Raji (cell line): Measurements from ENCODE around the gene PGBD4.

ENCODE experiments used
- POLR2A ChIP-seq: IDR thresholded peaks from 2 replicates; pipeline ENCODE4 v1.6.1; 2011; ENCODE audit warnings: low read depth, low read length, control low read depth; ENCODE audit not compliant: insufficient read depth

The PGBD4 gene

DNA sequence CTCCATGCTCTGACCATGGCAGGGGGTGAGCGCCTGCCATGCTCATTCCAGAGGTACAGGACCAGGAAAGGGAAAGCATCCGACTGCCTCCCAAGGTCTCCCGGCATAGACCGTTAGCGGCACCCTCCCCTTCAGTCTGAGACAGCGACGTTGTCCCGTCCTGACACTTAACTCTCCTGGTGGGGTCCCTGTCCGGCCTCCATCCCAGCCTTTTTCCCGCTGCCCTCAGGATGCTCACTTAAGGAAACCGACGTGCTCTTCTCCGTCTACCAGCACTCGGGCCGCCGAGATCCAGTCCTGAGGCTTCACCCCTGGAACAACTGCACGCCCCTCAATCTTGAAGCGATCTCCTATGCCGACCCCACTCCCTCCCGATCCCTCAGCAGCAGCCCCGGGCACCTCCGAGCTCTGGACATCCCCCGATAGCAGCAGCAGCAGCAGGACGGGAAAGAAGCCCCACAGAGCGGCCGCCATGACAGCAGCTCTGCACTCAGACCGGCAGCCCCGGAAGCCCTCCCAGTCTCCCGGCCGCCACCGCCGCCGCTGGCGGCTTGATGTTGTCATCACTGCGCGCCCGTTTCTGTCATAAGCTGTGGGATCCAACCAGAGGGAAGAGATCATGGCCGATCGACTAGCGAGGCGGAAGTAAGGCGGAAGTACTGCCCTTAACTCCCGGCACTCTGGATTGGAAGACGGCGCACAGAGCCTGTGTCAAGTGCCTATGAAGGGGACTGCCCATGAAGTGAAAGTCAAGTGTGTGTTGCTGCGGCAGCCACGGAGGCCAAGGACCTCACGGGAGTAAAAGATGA is at the start of gene PGBD4, which contains the start of gene EMC7:
PGBD4 (plus strand) TSS at position 718 of the 809 bp plus-strand sequence. CDS start 449 bp downstream, outside the sequence.
EMC7 (minus strand) TSS at position 497 of the 809 bp plus-strand sequence; CDS start at position 474, 23 bp downstream.
- peak; percentile 89 for TF ChIP-seq POLR2A

GRCh38 chr15:34054081-34054707 is 47.7 kb upstream of the PGBD4 start:
- no peak for TF ChIP-seq POLR2A

- no peak for TF ChIP-seq POLR2A
Measured at GRCh38 chr15:34055868-34056595, 45.9 kb upstream of the PGBD4 start.

- TF ChIP-seq POLR2A, result no peak
Measured at GRCh38 chr15:34056911-34057310, 45.0 kb upstream of the PGBD4 start.

GRCh38 chr15:34059476-34059875 is 42.4 kb upstream of the PGBD4 start:
- TF ChIP-seq POLR2A, result no peak

DNA sequence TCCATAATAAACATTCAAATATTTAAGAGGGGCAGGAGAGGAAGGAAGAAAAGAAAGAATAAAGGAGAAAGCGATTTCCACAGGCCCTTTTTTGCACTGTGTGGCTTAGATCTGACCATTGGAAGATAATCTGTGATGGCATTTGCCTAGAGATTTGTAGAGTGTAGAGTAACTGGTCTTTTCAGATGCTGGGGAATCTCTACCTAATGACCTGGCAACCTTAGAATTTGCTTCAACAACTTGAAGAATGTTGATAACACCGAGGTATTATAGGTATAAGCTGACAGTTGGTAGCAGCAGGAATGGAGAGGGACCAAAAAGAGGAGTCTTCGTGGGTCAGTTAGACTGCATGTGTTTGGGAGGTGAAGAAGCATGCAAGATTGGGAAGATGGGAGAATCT is 41.9 kb upstream of the PGBD4 start:
- TF ChIP-seq POLR2A, result no peak

DNA sequence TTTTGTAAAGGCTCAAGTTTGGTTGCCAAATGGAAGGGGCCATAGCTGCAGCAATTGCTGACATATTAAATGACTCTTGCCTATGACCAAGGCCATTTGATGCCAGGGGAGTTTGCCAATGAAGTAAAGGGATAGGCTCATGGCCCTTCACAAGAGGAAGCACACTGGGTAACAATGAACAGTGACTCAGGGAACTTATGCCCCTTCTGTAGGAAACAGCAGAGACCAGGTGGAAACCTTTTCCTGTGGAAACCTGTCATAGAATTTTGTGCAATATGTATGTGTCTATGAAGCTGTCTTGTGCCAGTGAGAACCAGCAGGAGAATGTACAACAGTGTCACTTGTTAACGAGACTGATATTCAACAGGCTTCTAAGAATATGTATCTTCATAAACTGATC is 37.4 kb upstream of the PGBD4 start:
- TF ChIP-seq POLR2A, result no peak

DNA sequence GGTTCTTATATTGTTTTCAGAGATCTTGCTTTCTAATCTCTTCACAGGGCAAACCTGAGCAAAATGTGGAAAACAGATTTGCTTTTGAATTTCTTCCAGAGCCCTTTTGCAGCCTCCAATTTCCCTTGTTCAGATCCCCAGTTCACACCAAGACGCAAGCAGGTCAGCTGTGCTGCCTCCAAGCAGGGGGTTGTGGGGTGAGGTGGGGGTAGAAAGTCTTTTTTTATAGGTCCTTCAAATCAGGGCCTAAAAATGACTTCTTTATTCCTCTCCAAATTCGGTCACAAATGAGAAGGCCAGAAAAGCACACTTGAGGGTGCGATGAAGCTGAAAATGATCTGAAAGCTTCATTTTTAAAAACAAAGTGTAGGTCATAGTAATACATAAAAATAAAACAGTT is 36.6 kb upstream of the PGBD4 start:
- no peak for TF ChIP-seq POLR2A

DNA sequence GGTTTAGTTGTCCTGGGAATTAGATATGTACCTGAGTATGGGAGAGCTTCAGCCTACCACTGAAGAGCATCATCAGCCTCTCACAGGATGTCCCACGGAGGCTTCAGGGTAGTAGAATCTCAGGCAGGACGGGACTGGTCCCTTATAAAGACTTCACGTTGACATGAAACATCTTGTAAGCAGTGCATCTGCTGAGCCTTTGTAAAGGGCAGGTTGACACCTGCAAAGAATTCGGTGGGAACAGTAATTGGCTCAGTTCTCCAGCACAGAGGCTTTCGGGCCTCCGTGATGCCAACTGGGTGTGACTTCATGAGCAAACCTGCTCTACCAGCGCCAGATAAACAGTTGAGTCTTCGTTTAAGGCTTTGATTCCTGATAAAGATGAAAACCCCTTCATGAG is 35.9 kb upstream of the PGBD4 start:
- TF ChIP-seq POLR2A, result no peak

GRCh38 chr15:34070003-34070402 is 31.9 kb upstream of the PGBD4 start:
- TF ChIP-seq POLR2A, result no peak

GRCh38 chr15:34076785-34077184 is 25.1 kb upstream of the PGBD4 start:
- TF ChIP-seq POLR2A, result no peak

DNA sequence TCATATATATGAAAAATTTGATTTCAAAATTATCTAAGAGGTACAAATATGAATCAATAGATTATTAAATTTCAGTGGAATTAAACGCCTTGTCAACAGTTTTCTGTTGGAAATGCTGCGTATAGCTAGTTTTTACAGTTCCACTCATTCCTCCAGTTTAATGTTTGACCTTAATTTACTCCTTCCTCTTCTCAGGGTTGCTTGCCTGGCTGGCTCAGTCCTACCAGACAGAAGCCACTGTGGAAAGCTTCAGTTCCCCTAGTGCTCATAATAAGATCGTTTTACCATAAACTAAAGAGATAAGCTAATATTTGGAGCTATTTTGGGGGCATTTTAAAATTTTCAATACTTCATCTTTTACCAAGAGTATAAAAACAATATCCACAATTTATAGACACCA is 23.0 kb upstream of the PGBD4 start:
- TF ChIP-seq POLR2A, result no peak

- no peak for TF ChIP-seq POLR2A
Measured at GRCh38 chr15:34079904-34080303, 22.0 kb upstream of the PGBD4 start.

DNA sequence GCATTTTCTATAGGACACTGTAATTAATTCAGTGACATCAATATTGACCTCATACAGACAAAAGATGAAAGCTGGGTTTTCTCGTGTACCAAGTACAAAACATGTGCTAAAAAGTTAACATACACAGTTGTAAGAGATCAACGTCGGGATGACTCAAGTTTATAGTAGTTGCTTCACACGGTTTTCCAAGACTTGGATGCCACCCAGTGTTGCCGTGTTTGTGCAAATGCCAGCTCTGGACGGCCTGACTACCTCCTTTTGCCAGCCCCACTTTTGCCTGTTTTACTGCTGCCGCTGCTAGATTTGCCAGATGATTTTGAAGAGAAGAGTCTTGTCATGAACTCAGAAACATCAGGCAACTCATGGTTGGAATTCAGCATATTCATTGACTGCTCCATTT is 17.8 kb upstream of the PGBD4 start:
- TF ChIP-seq POLR2A, result no peak

GRCh38 chr15:34085746-34086145 is 16.1 kb upstream of the PGBD4 start:
- TF ChIP-seq POLR2A, result no peak

- no peak for TF ChIP-seq POLR2A
Measured at GRCh38 chr15:34099914-34100313, 2.0 kb upstream of the PGBD4 start.
